H1 (cell line): ENCODE data around the gene SECISBP2. TPM values are rescaled to one million over a fixed set of nuclear protein-coding genes. Genes with fewer than 3 reads are reported as not detected.

ENCODE experiments used
- CTCF ChIA-PET: fragments of 300-600 bp; sonication (Branson Sonifier 250); formaldehyde crosslinking; loops from one replicate; lab custom pipeline; 2021; ENCODE audit not compliant: partially characterized antibody; lab: Charles Lee
- POLR2A ChIA-PET: fragments of 300-600 bp; sonication (Branson Sonifier 250); formaldehyde crosslinking; loops from one replicate; lab custom pipeline; 2021; ENCODE audit warnings: inconsistent platforms; ENCODE audit not compliant: partially characterized antibody; lab: Charles Lee
- DNase-seq, 2 experiments: peaks; one replicate each; pipeline versions ENCODE4 v3.0.0 to v3.0.0-alpha.2; 2010 to 2022; ENCODE audit warnings: low spot score in 2 of 2, low read depth in 1 of 2, mixed read lengths in 1 of 2
- FAIRE-seq: peaks from 2 replicates; lab custom pipeline; 2011; peaks lifted over from hg19 to GRCh38; lab: Jason Lieb, UNC
- H2AFZ ChIP-seq: 2 replicates; pipeline ENCODE4 v1.8.1; 2012; ENCODE audit warnings: low read length, inconsistent platforms
- H2AK5ac ChIP-seq: 2 replicates; pipeline ENCODE4 v1.6.1; 2013; ENCODE audit warnings: low read depth, low read length
- H2BK120ac ChIP-seq: replicated peaks from 2 replicates; pipeline ENCODE3; 2013; ENCODE audit warnings: low read depth, low read length, inconsistent platforms
- H2BK12ac ChIP-seq: 2 replicates; pipeline ENCODE4 v1.6.1; 2013; ENCODE audit warnings: low read depth, low read length
- H2BK15ac ChIP-seq: 2 replicates; pipeline ENCODE4 v1.6.1; 2013; ENCODE audit warnings: low read length
- H2BK20ac ChIP-seq: 2 replicates; pipeline ENCODE4 v1.6.1; 2013; ENCODE audit warnings: low read length
- H2BK5ac ChIP-seq: 2 replicates; pipeline ENCODE4 v1.6.1; 2013; ENCODE audit warnings: low read depth, low read length
- H3K14ac ChIP-seq: 2 replicates; pipeline ENCODE4 v1.6.1; 2013; ENCODE audit warnings: inconsistent platforms; ENCODE audit not compliant: insufficient read length
- H3K18ac ChIP-seq: 2 replicates; pipeline ENCODE4 v1.6.1; 2013; ENCODE audit warnings: low read length; ENCODE audit errors: extremely low read depth
- H3K23ac ChIP-seq: 2 replicates; pipeline ENCODE4 v1.6.1; 2013; ENCODE audit warnings: inconsistent platforms; ENCODE audit not compliant: insufficient read length
- H3K23me2 ChIP-seq: 2 replicates; pipeline ENCODE4 v1.6.1; 2013; ENCODE audit warnings: low read depth, low read length
- H3K27ac ChIP-seq: 2 replicates; pipeline ENCODE4 v1.6.1; 2011; ENCODE audit warnings: low read depth, low read length, inconsistent platforms
- H3K27me3 ChIP-seq, 4 experiments: replicated peaks in 1 of 4; 1 replicate in 1 of 4; 2 replicates in 3 of 4; pipeline versions ENCODE4 v1.6.1 to v1.8.1; 2011 to 2013; ENCODE audit warnings: low read length in 3 of 4, mild to moderate bottlenecking in 3 of 4, inconsistent platforms in 2 of 4, mixed read lengths in 2 of 4, moderate library complexity in 1 of 4; ENCODE audit not compliant: control insufficient read depth in 3 of 4, insufficient read depth in 3 of 4; ENCODE audit errors: extremely low read depth in 1 of 4
- H3K36me3 ChIP-seq, 4 experiments: 2 replicates each; pipeline versions ENCODE4 v1.6.1 to v1.8.1; 2011 to 2013; ENCODE audit warnings: mild to moderate bottlenecking in 4 of 4, low read length in 3 of 4, moderate library complexity in 2 of 4, control low read depth in 1 of 4, inconsistent platforms in 1 of 4; ENCODE audit not compliant: insufficient read depth in 4 of 4, control insufficient read depth in 2 of 4
- H3K4ac ChIP-seq: replicated peaks from 2 replicates; pipeline ENCODE3; 2013; ENCODE audit warnings: low read length, low read depth, mixed read lengths, inconsistent platforms; ENCODE audit not compliant: insufficient read length
- H3K4me1 ChIP-seq, 4 experiments: replicated peaks in 1 of 4; 1 replicate in 1 of 4; 2 replicates in 3 of 4; pipeline versions ENCODE4 v1.6.1 to v1.8.1; 2011 to 2013; ENCODE audit warnings: low read length in 3 of 4, inconsistent platforms in 2 of 4, mixed read lengths in 1 of 4; ENCODE audit not compliant: insufficient read depth in 4 of 4, control insufficient read depth in 3 of 4
- H3K4me2 ChIP-seq, 2 experiments: 2 replicates each; pipeline versions ENCODE4 v1.6.1 to v1.8.1; 2011 to 2013; ENCODE audit warnings: low read depth in 2 of 2, low read length in 2 of 2, control low read depth in 1 of 2, inconsistent platforms in 1 of 2, mild to moderate bottlenecking in 1 of 2; ENCODE audit not compliant: insufficient read depth in 1 of 2
- H3K4me3 ChIP-seq, 4 experiments: fragments of 200-600, 300-600 bp in 1 of 4; sonication (generic), shearing (Covaris generic), sonication (Bioruptor Twin) in 1 of 4; 2 replicates each; pipeline versions ENCODE4 v1.5.1 to v1.8.1; 2011 to 2016; ENCODE audit warnings: low read length in 4 of 4, low read depth in 3 of 4, control low read depth in 2 of 4, inconsistent platforms in 2 of 4, mild to moderate bottlenecking in 2 of 4, mixed read lengths in 1 of 4, moderate library complexity in 1 of 4; ENCODE audit not compliant: insufficient read depth in 2 of 4; ENCODE audit errors: extremely low read depth in 1 of 4
- H3K56ac ChIP-seq: replicated peaks from 2 replicates; pipeline ENCODE3; 2013; ENCODE audit warnings: low read depth, mild to moderate bottlenecking, mixed read lengths, low read length, inconsistent platforms; ENCODE audit not compliant: insufficient read length
- H3K79me1 ChIP-seq: 2 replicates; pipeline ENCODE4 v1.6.1; 2013; ENCODE audit warnings: low read depth, low read length, control low read depth
- H3K79me2 ChIP-seq, 2 experiments: 2 replicates each; pipeline versions ENCODE4 v1.6.1 to v1.8.1; 2012 to 2013; ENCODE audit warnings: low read length in 2 of 2, mild to moderate bottlenecking in 2 of 2, inconsistent platforms in 1 of 2; ENCODE audit not compliant: insufficient read depth in 2 of 2, control insufficient read depth in 1 of 2
- H3K9ac ChIP-seq, 4 experiments: replicated peaks in 1 of 4; 1 replicate in 1 of 4; 2 replicates in 3 of 4; pipeline versions ENCODE4 v1.6.1 to v1.8.1; 2011 to 2013; ENCODE audit warnings: low read depth in 3 of 4, low read length in 3 of 4, control low read depth in 2 of 4, mild to moderate bottlenecking in 2 of 4, moderate library complexity in 2 of 4, inconsistent platforms in 1 of 4; ENCODE audit errors: extremely low read depth in 1 of 4
- H3K9me3 ChIP-seq, 2 experiments: 2 replicates each; pipeline versions ENCODE4 v1.6.1 to v1.8.1; 2012 to 2013; ENCODE audit warnings: mild to moderate bottlenecking in 2 of 2, moderate library complexity in 2 of 2, control low read depth in 1 of 2, inconsistent platforms in 1 of 2, low read depth in 1 of 2, low read length in 1 of 2, mixed read lengths in 1 of 2; ENCODE audit not compliant: insufficient read depth in 2 of 2
- H4K20me1 ChIP-seq, 2 experiments: replicated peaks in 1 of 2; 2 replicates each; pipeline versions ENCODE3 to v1.8.1; 2011 to 2013; ENCODE audit warnings: inconsistent platforms in 2 of 2, low read length in 2 of 2, mild to moderate bottlenecking in 1 of 2; ENCODE audit not compliant: insufficient read depth in 2 of 2, control insufficient read depth in 1 of 2
- H4K5ac ChIP-seq: 2 replicates; pipeline ENCODE4 v1.6.1; 2013; ENCODE audit warnings: low read length, low read depth, mixed read lengths, inconsistent platforms; ENCODE audit not compliant: insufficient read length
- H4K8ac ChIP-seq: 2 replicates; pipeline ENCODE4 v1.8.0; 2013; ENCODE audit warnings: mild to moderate bottlenecking, moderate library complexity, low read length, inconsistent platforms; ENCODE audit not compliant: insufficient read depth; ENCODE audit errors: extremely low read depth
- H4K91ac ChIP-seq: replicated peaks from 2 replicates; pipeline ENCODE3; 2013; ENCODE audit warnings: low read length, mixed read lengths, inconsistent platforms; ENCODE audit not compliant: insufficient read length
- CHD1 ChIP-seq: IDR thresholded peaks from 2 replicates; pipeline ENCODE4 v1.6.1; 2012; ENCODE audit warnings: low read depth, low read length, improper control_type of control experiment
- SAP30 ChIP-seq: fragments of 300-600 bp; sonication (generic); IDR thresholded peaks from 2 replicates; pipeline ENCODE4 v1.7.1; 2012; ENCODE audit warnings: low read length, moderate library complexity, mild to moderate bottlenecking, inconsistent platforms; ENCODE audit not compliant: insufficient read depth, insufficient replicate concordance
- WGBS, 2 experiments: shearing (Covaris generic) in 1 of 2; methylation state at CpG; one replicate each; pipeline versions ENCODE4 v1.1.6 to v1.1.7; 2013 to 2015; ENCODE audit warnings: low lambda C conversion rate in 2 of 2, mixed read lengths in 2 of 2, inconsistent platforms in 1 of 2, low coverage in 1 of 2, missing lambda C conversion rate in 1 of 2; ENCODE audit not compliant: insufficient replicate concordance in 2 of 2, insufficient coverage in 1 of 2, insufficient read length in 1 of 2; ENCODE audit errors: extremely low coverage in 1 of 2, missing lambda C conversion rate in 1 of 2; 5-methylcytosine and 5-hydroxymethylcytosine counted together
- polyA plus RNA-seq, 7 experiments: library from polyadenylated mRNA; depleted of rRNA in 3 of 7; stranded (reverse) in 5 of 7; unstranded in 2 of 7; fragments of >200 nt in 5 of 7; fragments of 200-250 nt in 2 of 7; gene quantifications; 1 replicate in 5 of 7; 2 replicates in 1 of 7; 4 replicates in 1 of 7; pipeline versions ENCODE4 v1.2.1 to v1.2.3, GENCODE V29; 2011 to 2013; ENCODE audit warnings: missing spikeins in 2 of 7, mixed read lengths in 2 of 7
- total RNA-seq: library from RNA; stranded (reverse); fragmentation: NEBNext Ultra II Directional; extraction: Animal tissue kit (Norgen Biotek cat#: 25700); gene quantifications from 2 replicates; pipeline ENCODE4 v1.2.1, GENCODE V29; 2021

Gene SECISBP2
- total and polyA plus RNA-seq, 2 of the 8 experiments (the other 6 are each of a cell fraction or from before 2014, with no cell fraction given), result 39.0 to 61.7 TPM

GRCh38 chr9:89360465-89360864 lies 42.2 kb downstream of the SECISBP2 start:
- Histone ChIP-seq H3K4me1 (no peaks in the 10 kb centered on the region), H2BK15ac (no peak overlapping the region), H2AK5ac (no peak overlapping the region), H3K27me3 (no peaks in the 10 kb centered on the region), H3K36me3 (peaks cover 34 to 64% (median 52%) of the 10 kb centered on the region in 4 experiments), H3K14ac (no peak overlapping the region), H3K79me2 (no peaks in the 10 kb centered on the region), H3K4me3 (no peak overlapping the region), H2BK5ac (no peak overlapping the region), H3K9me3 (no peaks in the 10 kb centered on the region), H4K20me1 (peaks cover 0 to 4% of the 10 kb centered on the region in 2 experiments), H4K8ac (no peak overlapping the region), H3K4ac (no peak overlapping the region), H4K91ac (no peak overlapping the region), H2AFZ (no peak overlapping the region), H4K5ac (no peak overlapping the region), H3K23me2 (no peaks in the 10 kb centered on the region), H3K79me1 (no peaks in the 10 kb centered on the region), H3K56ac (no peak overlapping the region), H3K4me2 (no peak overlapping the region), H3K18ac (no peak overlapping the region), H2BK12ac (no peak overlapping the region), H3K27ac (no peak overlapping the region), H3K23ac (no peak overlapping the region), H2BK20ac (no peak overlapping the region)
- ChIA-PET POLR2A (no interaction called here), CTCF (interaction anchor here (0.7 to 1.9 kb wide), 3 partner anchors 14 to 188 kb away, joined by 3 to 8 read pairs (median 3); no protein-coding TSS in a partner anchor)
- WGBS, 2 experiments, result 85% methylated on average over 3 of the region's 3 CpGs; no CpG with 5 or more reads in 1 of the 2 experiments
- DNase-seq (no peak), FAIRE-seq (no peak)
- TF ChIP-seq SAP30 (no peak), CHD1 (no peak)
- TF ChIP-seq, all 59 proteins: peak for 0
- H2BK120ac ChIP-seq, result no peak overlapping the region
- H3K9ac ChIP-seq, result no peak overlapping the region
